Kasumi-1 (cell line): Measurements from ENCODE around the gene UBN1.
A peak's percentile ranks its signal among the peaks of the same experiment; 100 is the strongest.

Experiments used
- DNase-seq, 2 experiments: peaks; one replicate each; lab custom pipeline; 2025; lab: John Stamatoyannopoulos, UW

Gene UBN1

GRCh38 chr16:4825196-4825595, 22.1 kb upstream of the UBN1 start:
- DNase-seq: no peak

- DNase-seq: no peak
These were observed 20.8 kb upstream of the UBN1 start for GRCh38 chr16:4826526-4826925.

- no peak for DNase-seq
These were observed 20.3 kb upstream of the UBN1 start for GRCh38 chr16:4826980-4827379.

GRCh38 chr16:4828567-4829321, 18.5 kb upstream of the UBN1 start:
- no peak for DNase-seq

GRCh38 chr16:4830408-4830807, 16.9 kb upstream of the UBN1 start:
- no peak for DNase-seq

- DNase-seq: no peak
These were observed 15.7 kb upstream of the UBN1 start for GRCh38 chr16:4831616-4832015.

GRCh38 chr16:4832698-4833343, 14.5 kb upstream of the UBN1 start:
- no peak for DNase-seq

- no peak for DNase-seq
These were observed 13.7 kb upstream of the UBN1 start for GRCh38 chr16:4833584-4833983.

GRCh38 chr16:4836727-4837126, 10.6 kb upstream of the UBN1 start:
- DNase-seq: no peak

GRCh38 chr16:4837733-4838501, 9.4 kb upstream of the UBN1 start:
- DNase-seq: no peak

GRCh38 chr16:4839942-4840341, 7.3 kb upstream of the UBN1 start:
- DNase-seq: peak in 1 of 2 experiments; percentile 7

- no peak for DNase-seq
These were observed 6.3 kb upstream of the UBN1 start for GRCh38 chr16:4840984-4841383.

GRCh38 chr16:4846503-4846900, 779 bp upstream of the UBN1 start:
- DNase-seq: peak in 1 of 2 experiments; percentile 12

- peak in 1 of 2 experiments; percentile 1 for DNase-seq
These were observed 700 bp downstream of the UBN1 start for GRCh38 chr16:4847774-4848587.

GRCh38 chr16:4850211-4850610, 2.9 kb downstream of the UBN1 start:
- no peak for DNase-seq

- no peak for DNase-seq
These were observed 5.1 kb downstream of the UBN1 start for GRCh38 chr16:4852221-4852872.

- DNase-seq: no peak
These were observed 8.1 kb downstream of the UBN1 start for GRCh38 chr16:4855371-4855770.

- DNase-seq: no peak
These were observed 8.5 kb downstream of the UBN1 start for GRCh38 chr16:4855804-4856203.

- DNase-seq: no peak
These were observed 12.1 kb downstream of the UBN1 start for GRCh38 chr16:4859190-4859899.

- no peak for DNase-seq
These were observed 12.6 kb downstream of the UBN1 start for GRCh38 chr16:4859900-4860255.
